Gastroesophageal sphincter (tissue), 3 donors: ENCODE data around the gene PDE8B.
"Not testable (repeated sequence)": the region's sequence is repeated elsewhere in the genome, so short reads cannot be mapped to it uniquely, and the experiment has no call there.

Experiments used
- EP300 ChIP-seq: sonication (generic); formaldehyde crosslinking; IDR thresholded peaks from one replicate; pipeline ENCODE4 v1.6.1; 2017; ENCODE audit warnings: antibody characterized with exemption, mild to moderate bottlenecking
- POLR2A ChIP-seq, 2 donors: fragments of 450-650 bp; IDR thresholded peaks; one replicate each; pipeline ENCODE4 v1.6.1; 2017; ENCODE audit warnings: antibody characterized with exemption in 2 of 2, mild to moderate bottlenecking in 2 of 2, moderate library complexity in 1 of 2
- POLR2AphosphoS5 ChIP-seq: sonication (generic); formaldehyde crosslinking; IDR thresholded peaks from one replicate; pipeline ENCODE4 v1.6.1; 2017; ENCODE audit warnings: antibody characterized with exemption
- TF ChIP-seq, protein P1 (sequence below), 4 experiments: fragments of 200-600 bp in 2 of 4; fragments of 450-650 bp in 2 of 4; sonication (generic) in 1 of 4; IDR thresholded peaks; one replicate each; pipeline ENCODE4 v1.5.1; 2017 to 2019; ENCODE audit warnings: antibody characterized with exemption in 4 of 4, mild to moderate bottlenecking in 2 of 4, moderate library complexity in 2 of 4

DNA sequence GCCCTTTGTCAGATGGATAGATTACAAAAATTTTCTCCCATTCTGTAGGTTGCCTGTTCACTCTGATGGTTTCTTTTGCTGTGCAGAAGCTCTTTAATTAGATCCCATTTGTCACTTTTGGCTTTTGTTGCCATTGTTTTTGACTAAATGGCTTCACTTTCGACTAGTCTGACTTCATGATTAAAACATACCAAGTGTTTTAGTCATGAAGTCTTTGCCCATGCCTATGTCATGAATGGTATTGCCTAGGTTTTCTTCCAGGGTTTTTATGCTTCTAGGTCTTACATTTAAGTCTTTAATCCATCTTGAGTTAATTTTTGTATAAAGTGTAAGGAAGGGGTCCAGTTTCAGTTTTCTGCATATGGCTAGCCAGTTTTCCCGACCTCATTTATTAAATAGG is 172.9 kb downstream of the PDE8B start:
- TF ChIP-seq POLR2AphosphoS5; EP300; POLR2A (IDR thresholded peaks at IDR 0.05): not testable (repeated sequence)
- TF ChIP-seq, protein P1, sequence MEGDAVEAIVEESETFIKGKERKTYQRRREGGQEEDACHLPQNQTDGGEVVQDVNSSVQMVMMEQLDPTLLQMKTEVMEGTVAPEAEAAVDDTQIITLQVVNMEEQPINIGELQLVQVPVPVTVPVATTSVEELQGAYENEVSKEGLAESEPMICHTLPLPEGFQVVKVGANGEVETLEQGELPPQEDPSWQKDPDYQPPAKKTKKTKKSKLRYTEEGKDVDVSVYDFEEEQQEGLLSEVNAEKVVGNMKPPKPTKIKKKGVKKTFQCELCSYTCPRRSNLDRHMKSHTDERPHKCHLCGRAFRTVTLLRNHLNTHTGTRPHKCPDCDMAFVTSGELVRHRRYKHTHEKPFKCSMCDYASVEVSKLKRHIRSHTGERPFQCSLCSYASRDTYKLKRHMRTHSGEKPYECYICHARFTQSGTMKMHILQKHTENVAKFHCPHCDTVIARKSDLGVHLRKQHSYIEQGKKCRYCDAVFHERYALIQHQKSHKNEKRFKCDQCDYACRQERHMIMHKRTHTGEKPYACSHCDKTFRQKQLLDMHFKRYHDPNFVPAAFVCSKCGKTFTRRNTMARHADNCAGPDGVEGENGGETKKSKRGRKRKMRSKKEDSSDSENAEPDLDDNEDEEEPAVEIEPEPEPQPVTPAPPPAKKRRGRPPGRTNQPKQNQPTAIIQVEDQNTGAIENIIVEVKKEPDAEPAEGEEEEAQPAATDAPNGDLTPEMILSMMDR (IDR thresholded peaks at IDR 0.05): not testable (repeated sequence)
